Vagina (tissue), 2 donors: ENCODE data around the gene SLC17A5.

Experiments
- CTCF ChIP-seq, 3 experiments: fragments of 450-650 bp in 2 of 3; fragments of 200-600 bp in 1 of 3; sonication (generic) in 1 of 3; IDR thresholded peaks; one replicate each; pipeline ENCODE4 v1.5.1; 2017 to 2019; ENCODE audit warnings: antibody characterized with exemption in 3 of 3, mild to moderate bottlenecking in 2 of 3, moderate library complexity in 2 of 3
- POLR2A ChIP-seq, 2 donors: fragments of 450-650 bp; IDR thresholded peaks; one replicate each; pipeline ENCODE4 v1.6.1; 2017; ENCODE audit warnings: antibody characterized with exemption in 2 of 2, mild to moderate bottlenecking in 2 of 2, moderate library complexity in 2 of 2
- POLR2AphosphoS5 ChIP-seq, 2 donors: sonication (generic); formaldehyde crosslinking; IDR thresholded peaks; one replicate each; pipeline ENCODE4 v1.9.0; 2017; ENCODE audit warnings: antibody characterized with exemption in 2 of 2, mild to moderate bottlenecking in 2 of 2, low read depth in 1 of 2; ENCODE audit not compliant: insufficient read depth in 1 of 2

- no peak for TF ChIP-seq POLR2AphosphoS5 (IDR thresholded peaks at IDR 0.05; ENCODE audit: insufficient read depth in 1 of 2, low read depth in 1 of 2)
- no peak for TF ChIP-seq POLR2A (IDR thresholded peaks at IDR 0.05)
- TF ChIP-seq CTCF (IDR thresholded peaks at IDR 0.05) = no peak
Measured at GRCh38 chr6:73564578-73565345, 89.0 kb downstream of the SLC17A5 start.
